Breast epithelium (tissue), 3 donors: ENCODE data around the gene PCDH18.

Source experiments
- CTCF ChIP-seq, 3 donors: fragments of 450-650 bp; IDR thresholded peaks; one replicate each; pipeline ENCODE4 v1.5.1; 2016 to 2017; ENCODE audit warnings: antibody characterized with exemption in 3 of 3, mild to moderate bottlenecking in 3 of 3, moderate library complexity in 3 of 3
- POLR2AphosphoS5 ChIP-seq, 3 donors: sonication (generic); formaldehyde crosslinking; IDR thresholded peaks; one replicate each; pipeline ENCODE4 v1.6.1; 2017; ENCODE audit warnings: antibody characterized with exemption in 3 of 3

DNA sequence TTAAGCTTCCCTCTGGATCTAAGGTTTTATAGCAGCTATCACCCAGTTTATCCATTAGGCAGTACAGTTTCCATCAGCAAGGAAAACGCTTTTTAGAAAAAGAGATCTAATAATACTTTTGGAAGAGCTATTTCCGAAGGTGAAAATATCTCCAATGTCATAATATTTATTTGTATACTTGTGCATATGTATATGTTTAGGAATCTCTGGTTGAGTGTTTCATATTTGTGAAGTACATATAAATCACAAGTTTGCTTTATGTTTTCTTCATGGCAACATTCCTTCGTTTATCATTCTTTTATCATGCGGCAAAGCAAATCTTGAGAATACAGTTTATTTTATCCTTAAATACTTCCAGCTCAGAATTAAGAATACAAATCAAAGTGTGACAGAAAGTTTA, 6.2 kb upstream of the PCDH18 start:
- TF ChIP-seq CTCF (IDR thresholded peaks at IDR 0.05) = no peak
- TF ChIP-seq POLR2AphosphoS5 (IDR thresholded peaks at IDR 0.05) = no peak
